ENCODE results near the gene TSPAN9. TPM values are rescaled to one million over a fixed set of nuclear protein-coding genes. Genes with fewer than 3 reads are reported as not detected.

TSPAN9 gene
- total RNA-seq, 1 experiment from 2014 or later, result 13.2 TPM

GRCh38 chr12:3092764-3093163 is 15.6 kb downstream of the TSPAN9 start:
- H3K9me2 ChIP-seq (ENCODE audit: insufficient read depth), result no peaks in the 10 kb centered on the region
- H3K79me2 ChIP-seq (ENCODE audit: insufficient read depth, low read length), result no peaks in the 10 kb centered on the region
- POLR2A ChIA-PET, result no interaction called here
- no peaks in the 10 kb centered on the region for H3K9me3 ChIP-seq (ENCODE audit: control insufficient read depth in 1 of 2, insufficient read depth in 1 of 2, low read depth in 1 of 2, low read length in 2 of 2)
- CTCF ChIA-PET, result interaction anchor here (0.9 to 1.0 kb wide), 2 partner anchors 20 to 51 kb away, joined by 3 to 4 read pairs; no protein-coding TSS in a partner anchor
- RAD21 ChIA-PET (ENCODE audit: low non-redundant PET in 1 of 2, low total read pairs in 2 of 2, uncharacterized antibody in 2 of 2, unreplicated experiment in 2 of 2), result no interaction called here
- H3K36me3 ChIP-seq (ENCODE audit: control insufficient read depth in 1 of 2, insufficient read depth in 2 of 2, low read length in 2 of 2), result no peaks in the 10 kb centered on the region
- peaks cover 0 to 6% of the 10 kb centered on the region in 2 experiments; a peak in 2 of 4 replicates for H3K4me1 ChIP-seq (ENCODE audit: control insufficient read depth in 1 of 2, insufficient read depth in 2 of 2, low read length in 2 of 2)
- no peak overlapping the region for H3K4me2 ChIP-seq (ENCODE audit: low read length)
- H4K20me1 ChIP-seq (ENCODE audit: insufficient read depth), result no peaks in the 10 kb centered on the region
- DNase-seq (ENCODE audit: low read depth, low spot score) (no peak), ATAC-seq (no peak)
- H3K27ac ChIP-seq (ENCODE audit: low read depth, low read length), result no peak overlapping the region
- no peaks in the 10 kb centered on the region for H3K27me3 ChIP-seq (ENCODE audit: insufficient read depth, low read length)
- H3K9ac ChIP-seq (ENCODE audit: low read length), result no peak overlapping the region
- no peak overlapping the region for H2AFZ ChIP-seq (ENCODE audit: low read depth, low read length, poor library complexity, severe bottlenecking)
- BruUV-seq (replicated peaks), result no TSS peak
- TF ChIP-seq SRF (IDR thresholded peaks at IDR 0.05; ENCODE audit: low read depth) (no peak), YY1 (IDR thresholded peaks at IDR 0.05; ENCODE audit: extremely low read depth, insufficient replicate concordance, low read depth, low read length) (no peak), CBX3 (IDR thresholded peaks at IDR 0.05; ENCODE audit: low read depth) (no peak), ZFX (IDR thresholded peaks at IDR 0.05) (no peak), ATF3 (IDR thresholded peaks at IDR 0.05) (no peak), SIN3A (IDR thresholded peaks at IDR 0.05; ENCODE audit: low read depth) (no peak), ZNF274 (IDR thresholded peaks at IDR 0.05; ENCODE audit: low read depth, low read length) (no peak), JUND (IDR thresholded peaks at IDR 0.05) (no peak), RAD21 (IDR thresholded peaks at IDR 0.05; ENCODE audit: low read depth) (no peak), ZBTB33 (IDR thresholded peaks at IDR 0.05; ENCODE audit: extremely low read depth, insufficient replicate concordance, low read length) (no peak), CEBPB (IDR thresholded peaks at IDR 0.05; ENCODE audit: low read depth) (no peak), TCF7L2 (IDR thresholded peaks at IDR 0.05; ENCODE audit: borderline replicate concordance, extremely low read depth, insufficient read depth, insufficient read length) (no peak)
- intact Hi-C loops (cut with micrococcal nuclease), result no loop called here
- H3K4me3 ChIP-seq (replicated peaks in 1 of 2; ENCODE audit: low read depth in 1 of 2, low read length in 2 of 2), result no peak overlapping the region

Measured in HCT116 (cell line).